SK-N-MC (cell line): ENCODE data around the gene PLD1.

Source experiments
- EZH2 ChIP-seq: fragments of 200-600 bp; sonication (generic); IDR thresholded peaks from one replicate; pipeline ENCODE4 v1.6.1; 2017; ENCODE audit warnings: antibody characterized with exemption
- FOXP2 ChIP-seq: optimal IDR thresholded peaks from 2 replicates; pipeline ENCODE3; 2011; ENCODE audit warnings: mild to moderate bottlenecking, moderate library complexity; ENCODE audit not compliant: insufficient read depth; ENCODE audit errors: extremely low read length, control extremely low read depth
- POLR2AphosphoS5 ChIP-seq: IDR thresholded peaks from 2 replicates; pipeline ENCODE4 v1.6.1; 2012; ENCODE audit warnings: mild to moderate bottlenecking, low read depth, low read length, borderline replicate concordance

DNA sequence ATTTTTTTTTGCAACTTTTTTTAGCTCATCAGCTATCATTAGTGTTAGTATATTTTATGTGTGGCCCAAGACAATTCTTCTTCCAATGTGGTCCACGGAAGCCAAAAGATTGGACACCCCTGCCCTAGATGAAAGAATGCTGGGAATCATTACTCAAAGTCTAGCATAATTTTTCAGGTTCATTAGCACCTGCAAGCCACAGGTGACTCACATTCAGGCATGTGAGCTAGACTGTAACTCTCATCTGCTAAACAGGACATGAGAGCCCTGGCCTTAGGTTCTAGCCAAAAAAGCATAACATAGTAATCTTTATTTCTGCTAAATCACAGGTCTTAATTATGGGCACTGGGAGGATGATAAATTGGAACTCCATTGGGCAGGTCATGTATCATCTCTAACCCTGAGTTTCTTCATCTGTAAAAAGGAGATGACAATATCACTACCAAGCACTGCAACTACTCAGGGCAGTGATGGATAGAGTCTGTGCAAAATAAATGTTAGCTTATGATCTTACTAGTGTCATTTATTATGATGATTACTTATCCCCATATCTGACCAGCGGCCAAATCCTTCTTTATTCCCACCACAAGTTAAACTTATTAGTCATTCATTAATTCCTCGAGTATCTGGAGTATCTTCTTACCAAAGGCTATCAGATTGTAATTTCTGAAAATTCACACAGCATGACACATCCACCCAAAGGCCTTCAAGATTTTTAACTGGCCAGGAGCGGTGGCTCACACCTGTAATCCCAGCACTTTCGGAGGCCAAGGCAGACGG lies 125.0 kb downstream of the PLD1 start:
- TF ChIP-seq EZH2 (no peak), POLR2AphosphoS5 (no peak), FOXP2 (no peak)
